ENCODE measurements around the gene PTPN9.
"Not testable (repeated sequence)": the region's sequence is repeated elsewhere in the genome, so short reads cannot be mapped to it uniquely, and the experiment has no call there.

Gene PTPN9

GRCh38 chr15:75452865-75453702 lies 126.0 kb downstream of the PTPN9 start:
- DNase-seq (ENCODE audit: low spot score), result peak; percentile 75

GRCh38 chr15:75452364-75452864 lies 126.7 kb downstream of the PTPN9 start:
- peak; percentile 95 for DNase-seq (ENCODE audit: low spot score)

- DNase-seq (ENCODE audit: low spot score), result peak; percentile 100
Observed at GRCh38 chr15:75451674-75452363, 127.3 kb downstream of the PTPN9 start, which contains the start of gene SIN3A. Gene SIN3A, minus strand, starts transcription at chr15:75451690. Its CDS starts 21,315 bp downstream, at chr15:75430375.

GRCh38 chr15:75451202-75451673 lies 127.9 kb downstream of the PTPN9 start:
- DNase-seq (ENCODE audit: low spot score), result no peak

- peak; percentile 93 for DNase-seq (ENCODE audit: low spot score)
Observed at GRCh38 chr15:75450307-75451201, 128.6 kb downstream of the PTPN9 start.

GRCh38 chr15:75449585-75450306 lies 129.4 kb downstream of the PTPN9 start:
- DNase-seq (ENCODE audit: low spot score), result no peak

GRCh38 chr15:75448171-75448570 lies 130.9 kb downstream of the PTPN9 start:
- DNase-seq (ENCODE audit: low spot score), result not testable (repeated sequence)

GRCh38 chr15:75446151-75446550 lies 133.0 kb downstream of the PTPN9 start:
- no peak for DNase-seq (ENCODE audit: low spot score)

GRCh38 chr15:75445324-75445723 lies 133.8 kb downstream of the PTPN9 start:
- DNase-seq (ENCODE audit: low spot score), result not testable (repeated sequence)

- DNase-seq (ENCODE audit: low spot score), result not testable (repeated sequence)
Observed at GRCh38 chr15:75443972-75444453, 135.1 kb downstream of the PTPN9 start.

- DNase-seq (ENCODE audit: low spot score), result no peak
Observed at GRCh38 chr15:75437721-75438120, 141.4 kb downstream of the PTPN9 start.

- no peak for DNase-seq (ENCODE audit: low spot score)
Observed at GRCh38 chr15:75436881-75437280, 142.2 kb downstream of the PTPN9 start.

- no peak for DNase-seq (ENCODE audit: low spot score)
Observed at GRCh38 chr15:75431682-75432081, 147.4 kb downstream of the PTPN9 start.

GRCh38 chr15:75431270-75431669 lies 147.8 kb downstream of the PTPN9 start:
- DNase-seq (ENCODE audit: low spot score), result no peak

GRCh38 chr15:75430259-75430658 lies 148.9 kb downstream of the PTPN9 start:
- DNase-seq (ENCODE audit: low spot score), result no peak

- DNase-seq (ENCODE audit: low spot score), result no peak
Observed at GRCh38 chr15:75428152-75428551, 151.0 kb downstream of the PTPN9 start.

- no peak for DNase-seq (ENCODE audit: low spot score)
Observed at GRCh38 chr15:75425966-75426500, 153.1 kb downstream of the PTPN9 start.

GRCh38 chr15:75422554-75422953 lies 156.6 kb downstream of the PTPN9 start:
- no peak for DNase-seq (ENCODE audit: low spot score)

- DNase-seq (ENCODE audit: low spot score), result no peak
Observed at GRCh38 chr15:75420698-75421097, 158.4 kb downstream of the PTPN9 start.

- DNase-seq (ENCODE audit: low spot score), result no peak
Observed at GRCh38 chr15:75416584-75416983, 162.5 kb downstream of the PTPN9 start.

All from cerebellar cortex (tissue), 1 donor.